ENCODE data around the gene CKAP2. TPM values are rescaled to one million over a fixed set of nuclear protein-coding genes. Genes with fewer than 3 reads are reported as not detected.
A peak's percentile ranks its signal among the peaks of the same experiment; 100 is the strongest.

Gene CKAP2
- total RNA-seq, 2 donors from 2014 or later, result 16.9 to 39.1 TPM

- peaks cover 6% of the 10 kb centered on the region for H3K36me3 ChIP-seq
- H3K9me3 ChIP-seq, result no peaks in the 10 kb centered on the region
- no peaks in the 10 kb centered on the region for H3K27me3 ChIP-seq
- H3K27ac ChIP-seq, result no peak overlapping the region
- intact Hi-C loops (cut with DNase I), result no loop called here
- no peak overlapping the region for H3K4me3 ChIP-seq
- no peak overlapping the region for H3K9ac ChIP-seq (ENCODE audit: low read depth in 2 of 2, low read length in 2 of 2)
- H3K4me1 ChIP-seq, result no peaks in the 10 kb centered on the region
- no peak for TF ChIP-seq CTCF (IDR thresholded peaks at IDR 0.05)
- no peak for DNase-seq
Observed at GRCh38 chr13:52432456-52432855, 22.8 kb upstream of the CKAP2 start.

- no peak overlapping the region for H3K27ac ChIP-seq
- intact Hi-C loops (cut with DNase I), result no loop called here
- no peak for TF ChIP-seq CTCF (IDR thresholded peaks at IDR 0.05)
- no peaks in the 10 kb centered on the region for H3K27me3 ChIP-seq
- H3K9ac ChIP-seq (ENCODE audit: low read depth in 2 of 2, low read length in 2 of 2), result no peak overlapping the region
- peaks cover 5% of the 10 kb centered on the region for H3K4me1 ChIP-seq
- no peak overlapping the region for H3K4me3 ChIP-seq
- no peak for DNase-seq
- no peaks in the 10 kb centered on the region for H3K9me3 ChIP-seq
- no peaks in the 10 kb centered on the region for H3K36me3 ChIP-seq
Observed at GRCh38 chr13:52446265-52446664, 9.0 kb upstream of the CKAP2 start.

GRCh38 chr13:52447354-52447753 is 7.9 kb upstream of the CKAP2 start:
- Histone ChIP-seq H3K27me3 (no peaks in the 10 kb centered on the region), H3K4me3 (no peak overlapping the region), H3K36me3 (no peaks in the 10 kb centered on the region), H3K9ac (ENCODE audit: low read depth in 2 of 2, low read length in 2 of 2) (no peak overlapping the region), H3K4me1 (peaks cover 5% of the 10 kb centered on the region), H3K9me3 (no peaks in the 10 kb centered on the region), H3K27ac (no peak overlapping the region)
- DNase-seq, result no peak
- TF ChIP-seq CTCF (IDR thresholded peaks at IDR 0.05), result no peak
- intact Hi-C loops (cut with DNase I), result no loop called here

- no peak for TF ChIP-seq CTCF (IDR thresholded peaks at IDR 0.05)
- no peak for DNase-seq
- intact Hi-C loops (cut with DNase I), result no loop called here
- Histone ChIP-seq H3K27ac (no peak overlapping the region), H3K9me3 (no peaks in the 10 kb centered on the region), H3K4me3 (no peak overlapping the region), H3K27me3 (no peaks in the 10 kb centered on the region), H3K9ac (ENCODE audit: low read depth in 2 of 2, low read length in 2 of 2) (no peak overlapping the region), H3K4me1 (peaks cover 5% of the 10 kb centered on the region), H3K36me3 (no peaks in the 10 kb centered on the region)
Observed at GRCh38 chr13:52447815-52448552, 7.3 kb upstream of the CKAP2 start.

- no peak for TF ChIP-seq CTCF (IDR thresholded peaks at IDR 0.05)
- H3K4me1 ChIP-seq, result peaks cover 5% of the 10 kb centered on the region
Observed at GRCh38 chr13:52449331-52450011, 5.8 kb upstream of the CKAP2 start.

More at GRCh38 chr13:52449331-52450011, 5.8 kb upstream of the CKAP2 start:
- H3K9me3 ChIP-seq, result no peaks in the 10 kb centered on the region
- intact Hi-C loops (cut with DNase I), result no loop called here
- peak overlapping the region; percentile 99 for H3K27ac ChIP-seq
- H3K9ac ChIP-seq (ENCODE audit: low read depth in 2 of 2, low read length in 2 of 2), result peak overlapping the region; percentile 66 to 95
- no peaks in the 10 kb centered on the region for H3K36me3 ChIP-seq
- no peaks in the 10 kb centered on the region for H3K27me3 ChIP-seq
- peak overlapping the region; percentile 80 for H3K4me3 ChIP-seq
- no peak for DNase-seq
